ENCODE results near the gene SLC6A17.

GRCh38 chr1:110177775-110178174 lies 27.5 kb downstream of the SLC6A17 start:
- TF ChIP-seq EZH2 (IDR thresholded peaks at IDR 0.05; ENCODE audit: borderline replicate concordance, low read depth, low read length, severe bottlenecking) (no peak), CTCF (IDR thresholded peaks at IDR 0.05; ENCODE audit: extremely low read depth in 1 of 2, insufficient read depth in 1 of 2, low read depth in 1 of 2, low read length in 2 of 2) (no peak), POLR2AphosphoS5 (IDR thresholded peaks at IDR 0.05; ENCODE audit: insufficient read depth, low read depth, low read length) (no peak), POLR2A (IDR thresholded peaks at IDR 0.05; ENCODE audit: low read depth, low read length) (no peak), JUN (IDR thresholded peaks at IDR 0.05; ENCODE audit: borderline replicate concordance, insufficient read depth, insufficient read length, low read depth) (no peak), FOS (IDR thresholded peaks at IDR 0.05; ENCODE audit: borderline replicate concordance, insufficient read depth, low read length) (no peak), MAX (IDR thresholded peaks at IDR 0.05; ENCODE audit: insufficient read depth, insufficient read length) (no peak), MYC (IDR thresholded peaks at IDR 0.05; ENCODE audit: low read depth, low read length) (no peak), GATA2 (IDR thresholded peaks at IDR 0.05; ENCODE audit: insufficient read depth, insufficient read length, low read depth, low read length) (no peak)
